IMR-90 (cell line): ENCODE measurements around the gene RAET1E. TPM values are rescaled to one million over a fixed set of nuclear protein-coding genes. Genes with fewer than 3 reads are reported as not detected.

Experiments
- ATAC-seq: fragments of 200-7000 bp; cut with Tn5 transposase; 2 replicates; pipeline ENCODE4 v1.9.1; 2020; ENCODE audit warnings: low read depth, mild to moderate bottlenecking, moderate library complexity
- BruUV-seq: library from RNA; stranded (reverse); fragments of 400-500 nt; replicated peaks from 2 replicates; lab custom pipeline; 2021; lab: Mats Ljungman, UMichigan
- CTCF ChIA-PET: fragments of 300-600 bp; formaldehyde crosslinking; extraction: SDS; loops from one replicate; lab custom pipeline; 2021; ENCODE audit warnings: antibody characterized with exemption; lab: Yijun Ruan, JAX
- POLR2A ChIA-PET: fragments of 300-600 bp; sonication (Branson Sonifier 250); formaldehyde crosslinking; loops from one replicate; lab custom pipeline; 2022; ENCODE audit warnings: antibody characterized with exemption; ENCODE audit not compliant: unreplicated experiment; lab: Charles Lee
- DNase-seq: peaks from one replicate; pipeline ENCODE4 v3.0.0; 2013
- H2AFZ ChIP-seq: replicated peaks from 2 replicates; pipeline ENCODE3; 2013; ENCODE audit warnings: low read length, mild to moderate bottlenecking; ENCODE audit not compliant: poor library complexity
- H2AK5ac ChIP-seq: 2 replicates; pipeline ENCODE4 v1.6.1; 2013; ENCODE audit warnings: low read depth, low read length, inconsistent platforms
- H2AK9ac ChIP-seq: replicated peaks from 2 replicates; pipeline ENCODE3; 2013; ENCODE audit warnings: mild to moderate bottlenecking, low read depth, low read length, moderate library complexity; ENCODE audit not compliant: poor library complexity
- H2BK120ac ChIP-seq: 2 replicates; pipeline ENCODE4 v1.6.1; 2013; ENCODE audit warnings: low read depth, low read length, inconsistent platforms
- H2BK15ac ChIP-seq: 3 replicates; pipeline ENCODE4 v1.6.1; 2013; ENCODE audit warnings: low read depth, low read length, inconsistent platforms
- H2BK20ac ChIP-seq: 2 replicates; pipeline ENCODE4 v1.6.1; 2013; ENCODE audit warnings: low read depth, mild to moderate bottlenecking, inconsistent platforms, low read length, moderate library complexity
- H2BK5ac ChIP-seq: 2 replicates; pipeline ENCODE4 v1.6.1; 2013; ENCODE audit warnings: mild to moderate bottlenecking, low read depth, low read length, inconsistent platforms; ENCODE audit not compliant: poor library complexity, severe bottlenecking
- H3K14ac ChIP-seq: replicated peaks from 2 replicates; pipeline ENCODE4 v1.6.1; 2013; ENCODE audit warnings: low read depth, low read length, inconsistent platforms
- H3K18ac ChIP-seq: 2 replicates; pipeline ENCODE4 v1.6.1; 2013; ENCODE audit warnings: low read depth, low read length, control low read depth
- H3K23ac ChIP-seq: 2 replicates; pipeline ENCODE4 v1.6.1; 2013; ENCODE audit warnings: low read depth, low read length, inconsistent platforms
- H3K27ac ChIP-seq: 2 replicates; pipeline ENCODE4 v1.5.1; 2013; ENCODE audit warnings: mild to moderate bottlenecking, control low read depth, low read length; ENCODE audit not compliant: insufficient read depth
- H3K27me3 ChIP-seq: 2 replicates; pipeline ENCODE4 v1.6.1; 2013; ENCODE audit warnings: low read length; ENCODE audit not compliant: control insufficient read depth, insufficient read depth
- H3K36me3 ChIP-seq: 2 replicates; pipeline ENCODE4 v1.6.1; 2013; ENCODE audit warnings: low read length, mixed read lengths; ENCODE audit not compliant: control insufficient read depth, insufficient read depth
- H3K4ac ChIP-seq: 2 replicates; pipeline ENCODE4 v1.6.1; 2013; ENCODE audit warnings: low read depth, low read length, inconsistent platforms
- H3K4me1 ChIP-seq: 2 replicates; pipeline ENCODE4 v1.6.1; 2013; ENCODE audit warnings: low read length, mixed read lengths; ENCODE audit not compliant: control insufficient read depth, insufficient read depth
- H3K4me2 ChIP-seq: 2 replicates; pipeline ENCODE4 v1.6.1; 2013; ENCODE audit warnings: low read depth, mild to moderate bottlenecking, control low read depth, low read length, moderate library complexity
- H3K4me3 ChIP-seq: 2 replicates; pipeline ENCODE4 v1.5.1; 2013; ENCODE audit warnings: low read depth, mild to moderate bottlenecking, control low read depth, low read length, moderate library complexity; ENCODE audit not compliant: insufficient read depth
- H3K56ac ChIP-seq: 2 replicates; pipeline ENCODE4 v1.6.1; 2013; ENCODE audit warnings: low read length, inconsistent platforms; ENCODE audit not compliant: insufficient read depth; ENCODE audit errors: extremely low read depth
- H3K79me1 ChIP-seq, 2 experiments: 2 replicates each; pipeline ENCODE4 v1.6.1; 2013; ENCODE audit warnings: low read length in 2 of 2, inconsistent platforms in 1 of 2, low read depth in 1 of 2
- H3K9ac ChIP-seq: 2 replicates; pipeline ENCODE4 v1.6.1; 2013; ENCODE audit warnings: low read depth, low read length, control low read depth
- H3K9me1 ChIP-seq: 2 replicates; pipeline ENCODE4 v1.6.1; 2013; ENCODE audit warnings: low read length, inconsistent platforms; ENCODE audit not compliant: insufficient read depth
- H3K9me3 ChIP-seq: 2 replicates; pipeline ENCODE4 v1.6.1; 2013; ENCODE audit warnings: low read length; ENCODE audit not compliant: control insufficient read depth, insufficient read depth
- H4K20me1 ChIP-seq: 2 replicates; pipeline ENCODE4 v1.6.1; 2013; ENCODE audit warnings: low read length, inconsistent platforms; ENCODE audit not compliant: insufficient read depth
- H4K5ac ChIP-seq: 2 replicates; pipeline ENCODE4 v1.6.1; 2013; ENCODE audit warnings: mild to moderate bottlenecking, low read depth, low read length, control low read depth
- H4K8ac ChIP-seq, 2 experiments: 2 replicates each; pipeline ENCODE4 v1.6.1; 2013; ENCODE audit warnings: low read depth in 2 of 2, low read length in 2 of 2, control low read depth in 1 of 2, inconsistent platforms in 1 of 2
- H4K91ac ChIP-seq: 2 replicates; pipeline ENCODE4 v1.6.1; 2013; ENCODE audit warnings: low read depth, low read length, inconsistent platforms; ENCODE audit not compliant: insufficient read depth
- BHLHE40 ChIP-seq: fragments of 150-350 bp; IDR thresholded peaks from 2 replicates; pipeline ENCODE4 v1.6.1; 2016; ENCODE audit warnings: mild to moderate bottlenecking, low read depth, low read length
- CEBPB ChIP-seq: IDR thresholded peaks from 2 replicates; pipeline ENCODE4 v1.6.1; 2012; ENCODE audit warnings: low read depth, low read length, improper control_type of control experiment
- CHD1 ChIP-seq: IDR thresholded peaks from 2 replicates; pipeline ENCODE4 v1.6.1; 2012; ENCODE audit warnings: low read depth, low read length, improper control_type of control experiment
- ELK1 ChIP-seq: fragments of 150-350 bp; IDR thresholded peaks from 2 replicates; pipeline ENCODE4 v1.6.1; 2016; ENCODE audit warnings: low read depth, mild to moderate bottlenecking, low read length, moderate library complexity, borderline replicate concordance
- FOS ChIP-seq: fragments of 150-350 bp; IDR thresholded peaks from 2 replicates; pipeline ENCODE4 v1.6.1; 2016; ENCODE audit warnings: low read depth, low read length
- MAFK ChIP-seq: IDR thresholded peaks from 2 replicates; pipeline ENCODE4 v1.6.1; 2012; ENCODE audit warnings: low read depth, low read length, improper control_type of control experiment
- MAZ ChIP-seq: IDR thresholded peaks from 2 replicates; pipeline ENCODE4 v1.6.1; 2012; ENCODE audit warnings: low read depth, mild to moderate bottlenecking, low read length, improper control_type of control experiment, moderate library complexity, borderline replicate concordance
- MXI1 ChIP-seq: IDR thresholded peaks from 2 replicates; pipeline ENCODE4 v1.6.1; 2012; ENCODE audit warnings: low read depth, mild to moderate bottlenecking, low read length, moderate library complexity, borderline replicate concordance
- NFE2L2 ChIP-seq: fragments of 150-350 bp; IDR thresholded peaks from 2 replicates; pipeline ENCODE4 v1.6.1; 2016; ENCODE audit warnings: low read depth, mild to moderate bottlenecking, low read length
- POLR2A ChIP-seq: IDR thresholded peaks from 2 replicates; pipeline ENCODE4 v1.6.1; 2012; ENCODE audit warnings: mild to moderate bottlenecking, low read depth, low read length
- RAD21 ChIP-seq: IDR thresholded peaks from 2 replicates; pipeline ENCODE4 v1.6.1; 2012; ENCODE audit warnings: low read length, improper control_type of control experiment
- RCOR1 ChIP-seq: IDR thresholded peaks from 2 replicates; pipeline ENCODE4 v1.6.1; 2012; ENCODE audit warnings: mild to moderate bottlenecking, low read length, improper control_type of control experiment; ENCODE audit not compliant: insufficient replicate concordance
- RFX5 ChIP-seq: IDR thresholded peaks from 2 replicates; pipeline ENCODE4 v1.8.0; 2012; ENCODE audit warnings: low read depth, mild to moderate bottlenecking, low read length, moderate library complexity
- SMC3 ChIP-seq: fragments of 150-350 bp; IDR thresholded peaks from 2 replicates; pipeline ENCODE4 v1.6.1; 2016; ENCODE audit warnings: low read depth, mild to moderate bottlenecking, antibody characterized with exemption, low read length, moderate library complexity
- USF2 ChIP-seq: fragments of 150-350 bp; IDR thresholded peaks from 2 replicates; pipeline ENCODE4 v1.6.1; 2017; ENCODE audit warnings: mild to moderate bottlenecking, antibody characterized with exemption, low read length, low read depth
- WGBS, 2 experiments: methylation state at CpG; one replicate each; pipeline versions ENCODE4 v1.1.5 to v1.1.7; 2013; ENCODE audit warnings: missing lambda C conversion rate in 2 of 2; ENCODE audit not compliant: insufficient read length in 1 of 2; ENCODE audit errors: extremely low coverage in 2 of 2; 5-methylcytosine and 5-hydroxymethylcytosine counted together
- dilution Hi-C: fragments of 300-500 bp; cut with HindIII; formaldehyde crosslinking; loops from one replicate; pipeline ENCODE4 v1.14.3; 2018; ENCODE audit warnings: low sequenced_read_pairs; ENCODE audit not compliant: unreplicated experiment
- in situ Hi-C: fragments of 300-500 bp; cut with MboI; formaldehyde crosslinking; loops from 3 replicates; pipeline ENCODE4 v1.14.3; 2019; ENCODE audit warnings: low sequenced_read_pairs, inconsistent platforms, mixed read lengths
- intact Hi-C: fragments of 100-400 bp; cut with micrococcal nuclease; formaldehyde crosslinking; loops from 2 replicates; pipeline ENCODE4 v1.10.0; 2022
- polyA plus RNA-seq, 3 experiments: library from polyadenylated mRNA; depleted of rRNA; stranded (reverse); fragments of >200 nt; gene quantifications; 2 replicates each; pipeline ENCODE4 v1.2.3, GENCODE V29; 2012; ENCODE audit warnings: low replicate concordance in 1 of 3
- total RNA-seq: library from RNA; depleted of rRNA; stranded (reverse); fragments of >200 nt; gene quantifications from 2 replicates; pipeline ENCODE4 v1.2.3, GENCODE V29; 2012
- TF ChIP-seq, protein P1 (sequence below): conservative IDR thresholded peaks from 2 replicates; pipeline ENCODE4 v1.5.1; 2012; ENCODE audit warnings: mild to moderate bottlenecking, low read depth, low read length, improper control_type of control experiment

The RAET1E gene
- total and polyA plus RNA-seq, 2 of the 4 experiments (the other 2 are of a cell fraction), result not detected

GRCh38 chr6:149884215-149884614, 13.7 kb downstream of the RAET1E start:
- Histone ChIP-seq H3K27me3 (peaks cover 14% of the 10 kb centered on the region), H3K4me3 (no peak overlapping the region), H3K9me3 (no peaks in the 10 kb centered on the region), H3K4me2 (peak overlapping the region; percentile 73), H3K23ac (no peak overlapping the region), H3K9me1 (peaks cover 2% of the 10 kb centered on the region; the same call in 1 of the 2 replicates), H3K14ac (no peak overlapping the region), H3K27ac (no peak overlapping the region), H2BK15ac (no peak overlapping the region), H2AK5ac (no peak overlapping the region; the same call in 1 of the 2 replicates), H3K36me3 (no peaks in the 10 kb centered on the region), H3K56ac (no peak overlapping the region), H4K20me1 (no peaks in the 10 kb centered on the region), H3K4me1 (peaks cover 12% of the 10 kb centered on the region), H4K8ac (no peak overlapping the region), H3K18ac (no peak overlapping the region), H2AFZ (peak overlapping the region; percentile 78), H3K4ac (no peak overlapping the region), H3K79me1 (no peaks in the 10 kb centered on the region), H4K5ac (no peak overlapping the region), H2BK20ac (no peak overlapping the region), H2BK120ac (no peak overlapping the region), H2AK9ac (peak overlapping the region; percentile 84), H4K91ac (no peak overlapping the region), H3K9ac (no peak overlapping the region), H2BK5ac (no peak overlapping the region)
- 34% methylated on average over 3 of the region's 11 CpGs; no CpG with 5 or more reads in 1 of the 2 experiments for WGBS, 2 experiments
- TF ChIP-seq CHD1, result no peak
- TF ChIP-seq, protein P1, sequence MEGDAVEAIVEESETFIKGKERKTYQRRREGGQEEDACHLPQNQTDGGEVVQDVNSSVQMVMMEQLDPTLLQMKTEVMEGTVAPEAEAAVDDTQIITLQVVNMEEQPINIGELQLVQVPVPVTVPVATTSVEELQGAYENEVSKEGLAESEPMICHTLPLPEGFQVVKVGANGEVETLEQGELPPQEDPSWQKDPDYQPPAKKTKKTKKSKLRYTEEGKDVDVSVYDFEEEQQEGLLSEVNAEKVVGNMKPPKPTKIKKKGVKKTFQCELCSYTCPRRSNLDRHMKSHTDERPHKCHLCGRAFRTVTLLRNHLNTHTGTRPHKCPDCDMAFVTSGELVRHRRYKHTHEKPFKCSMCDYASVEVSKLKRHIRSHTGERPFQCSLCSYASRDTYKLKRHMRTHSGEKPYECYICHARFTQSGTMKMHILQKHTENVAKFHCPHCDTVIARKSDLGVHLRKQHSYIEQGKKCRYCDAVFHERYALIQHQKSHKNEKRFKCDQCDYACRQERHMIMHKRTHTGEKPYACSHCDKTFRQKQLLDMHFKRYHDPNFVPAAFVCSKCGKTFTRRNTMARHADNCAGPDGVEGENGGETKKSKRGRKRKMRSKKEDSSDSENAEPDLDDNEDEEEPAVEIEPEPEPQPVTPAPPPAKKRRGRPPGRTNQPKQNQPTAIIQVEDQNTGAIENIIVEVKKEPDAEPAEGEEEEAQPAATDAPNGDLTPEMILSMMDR, result no peak
- no peak for TF ChIP-seq RFX5
- no peak for TF ChIP-seq CEBPB
- TF ChIP-seq MAFK, result no peak
- TF ChIP-seq FOS, result no peak
- TF ChIP-seq SMC3, result no peak
- TF ChIP-seq MXI1, result no peak
- no peak for TF ChIP-seq RCOR1
- no peak for TF ChIP-seq RAD21
- no peak for TF ChIP-seq MAZ
- TF ChIP-seq BHLHE40, result no peak
- TF ChIP-seq USF2, result no peak
- TF ChIP-seq ELK1, result no peak
- TF ChIP-seq POLR2A, result no peak
- no peak for TF ChIP-seq NFE2L2
- DNase-seq (peak; percentile 48), ATAC-seq (peak; percentile 79)
- ChIA-PET POLR2A (no interaction called here), CTCF (no interaction called here)
- intact Hi-C loops, result no loop called here
- in situ Hi-C loops, result no loop called here
- no TSS peak for BruUV-seq
- dilution Hi-C loops, result no loop called here
